Measurements from ENCODE around the gene FRMD5.

GRCh38 chr15:43871835-43872234 is 323.2 kb downstream of the FRMD5 start:
- TF ChIP-seq CTCF (IDR thresholded peaks at IDR 0.05) (no peak), POLR2A (IDR thresholded peaks at IDR 0.05) (no peak)
